MCF 10A (cell line): ENCODE data around the gene ZNF70. TPM values are rescaled to one million over a fixed set of nuclear protein-coding genes. Genes with fewer than 3 reads are reported as not detected.

Experiments used
- BruUV-seq: library from RNA; stranded (reverse); fragments of 400-500 nt; replicated peaks from 2 replicates; lab custom pipeline; 2021; lab: Mats Ljungman, UMichigan
- CTCF ChIA-PET: fragments of 300-600 bp; sonication (Branson Sonifier 250); formaldehyde crosslinking; extraction: SDS; loops from one replicate; lab custom pipeline; 2021; ENCODE audit warnings: antibody characterized with exemption, inconsistent platforms; lab: Yijun Ruan, JAX
- POLR2A ChIA-PET: fragments of 300-600, 350-650 bp; sonication (Branson Sonifier 250); formaldehyde crosslinking; extraction: SDS; loops from one replicate; lab custom pipeline; 2020; ENCODE audit warnings: antibody characterized with exemption, inconsistent platforms; lab: Yijun Ruan, JAX
- DNase-seq: peaks from one replicate; pipeline ENCODE4 v3.0.0-alpha.2; 2018; ENCODE audit not compliant: unreplicated experiment
- H3K27ac Mint-ChIP-seq: one replicate; pipeline ENCODE4 v1.8.0; 2022; ENCODE audit warnings: mild to moderate bottlenecking, low read depth, mixed read lengths; ENCODE audit not compliant: unreplicated experiment
- H3K27me3 Mint-ChIP-seq: one replicate; pipeline ENCODE4 v1.8.0; 2022; ENCODE audit warnings: mixed read lengths; ENCODE audit not compliant: insufficient read depth, unreplicated experiment
- H3K36me3 Mint-ChIP-seq: one replicate; pipeline ENCODE4 v1.8.0; 2022; ENCODE audit warnings: mild to moderate bottlenecking, moderate library complexity, mixed read lengths; ENCODE audit not compliant: insufficient read depth, unreplicated experiment
- H3K4me1 Mint-ChIP-seq: one replicate; pipeline ENCODE4 v1.8.0; 2022; ENCODE audit warnings: mixed read lengths; ENCODE audit not compliant: insufficient read depth, unreplicated experiment
- H3K4me3 Mint-ChIP-seq: one replicate; pipeline ENCODE4 v1.8.0; 2022; ENCODE audit warnings: mild to moderate bottlenecking, moderate library complexity, mixed read lengths; ENCODE audit not compliant: unreplicated experiment
- H3K9me3 Mint-ChIP-seq: one replicate; pipeline ENCODE4 v1.8.0; 2022; ENCODE audit warnings: mixed read lengths; ENCODE audit not compliant: unreplicated experiment
- intact Hi-C: fragments of 100-400 bp; cut with micrococcal nuclease; formaldehyde crosslinking; loops from 2 replicates; pipeline ENCODE4 v1.14.1; 2022
- total RNA-seq: library from RNA; stranded (reverse); gene quantifications from 2 replicates; pipeline ENCODE4 v1.2.3, GENCODE V29; 2022
- TF ChIP-seq, protein P1 (sequence below): fragments of 200-600 bp; IDR thresholded peaks from one replicate; pipeline ENCODE4 v1.8.0; 2022; ENCODE audit warnings: antibody characterized with exemption, mild to moderate bottlenecking; ENCODE audit not compliant: unreplicated experiment

Gene ZNF70
- total RNA-seq, 1 experiment from 2014 or later, result 3.3 TPM

DNA sequence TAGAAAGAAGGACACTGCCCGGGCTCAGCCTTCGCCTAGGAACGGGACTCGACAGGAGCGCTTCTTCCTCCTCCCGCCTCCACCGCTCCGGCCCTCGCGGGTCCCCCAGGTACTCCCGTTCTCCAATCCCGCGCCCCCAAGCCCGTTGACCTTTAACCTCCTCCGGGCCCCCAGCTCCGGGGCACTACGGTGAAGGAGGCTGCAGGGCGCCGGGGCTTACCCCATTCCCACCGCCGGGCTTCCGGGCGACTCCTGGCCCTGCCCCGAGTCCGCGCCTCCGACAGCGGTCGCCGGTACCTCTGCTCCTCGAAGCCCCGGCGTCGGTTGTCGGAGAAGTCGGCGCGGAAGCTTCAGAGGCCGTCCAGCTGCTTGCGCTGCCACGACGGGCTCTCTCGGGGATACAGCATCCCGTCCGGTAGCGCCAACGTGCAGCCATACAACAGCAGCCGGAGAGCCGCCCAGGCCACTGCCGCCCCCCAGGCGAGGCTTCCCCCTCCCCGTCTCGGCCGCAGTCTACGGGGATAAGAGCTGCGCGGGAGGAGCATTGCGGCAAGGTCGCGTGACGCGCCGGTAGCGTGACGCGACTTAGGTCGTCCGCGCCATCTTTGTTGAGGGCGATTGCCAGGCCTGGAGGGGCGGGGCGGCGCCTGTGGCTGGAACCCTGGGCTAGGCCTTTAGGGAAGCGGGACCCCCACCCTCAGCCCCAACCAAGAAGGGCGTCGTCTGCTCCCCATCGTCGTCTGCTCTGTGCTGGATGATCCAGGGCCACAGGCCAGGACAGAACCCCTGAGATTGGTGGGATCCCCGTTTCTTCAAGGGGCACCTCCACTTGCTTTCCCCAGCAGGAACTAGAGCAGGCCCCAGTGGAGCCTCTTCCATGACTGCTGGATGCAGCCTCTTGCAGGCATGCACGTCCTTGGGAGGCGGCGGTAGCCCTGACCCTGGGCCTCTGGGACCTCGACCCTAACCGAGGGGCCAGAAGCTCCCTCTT lies 33.8 kb downstream of the ZNF70 start:
- Mint-ChIP-seq H3K27ac (no peak overlapping the region), H3K36me3 (peaks cover 5% of the 10 kb centered on the region), H3K4me3 (peak overlapping the region; percentile 74), H3K9me3 (no peaks in the 10 kb centered on the region), H3K27me3 (no peaks in the 10 kb centered on the region), H3K4me1 (no peaks in the 10 kb centered on the region)
- ChIA-PET CTCF (interaction anchor here (0.8 to 1.1 kb wide), 2 partner anchors 133 to 141 kb away, joined by 3 to 4 read pairs; no protein-coding TSS in a partner anchor), POLR2A (interaction anchor here (0.6 to 1.2 kb wide), 4 partner anchors 33 to 432 kb away, joined by 3 to 6 read pairs (median 4); partner anchors contain the start of gene ZNF70)
- TSS peak; percentile 42 for BruUV-seq
- TF ChIP-seq, protein P1, sequence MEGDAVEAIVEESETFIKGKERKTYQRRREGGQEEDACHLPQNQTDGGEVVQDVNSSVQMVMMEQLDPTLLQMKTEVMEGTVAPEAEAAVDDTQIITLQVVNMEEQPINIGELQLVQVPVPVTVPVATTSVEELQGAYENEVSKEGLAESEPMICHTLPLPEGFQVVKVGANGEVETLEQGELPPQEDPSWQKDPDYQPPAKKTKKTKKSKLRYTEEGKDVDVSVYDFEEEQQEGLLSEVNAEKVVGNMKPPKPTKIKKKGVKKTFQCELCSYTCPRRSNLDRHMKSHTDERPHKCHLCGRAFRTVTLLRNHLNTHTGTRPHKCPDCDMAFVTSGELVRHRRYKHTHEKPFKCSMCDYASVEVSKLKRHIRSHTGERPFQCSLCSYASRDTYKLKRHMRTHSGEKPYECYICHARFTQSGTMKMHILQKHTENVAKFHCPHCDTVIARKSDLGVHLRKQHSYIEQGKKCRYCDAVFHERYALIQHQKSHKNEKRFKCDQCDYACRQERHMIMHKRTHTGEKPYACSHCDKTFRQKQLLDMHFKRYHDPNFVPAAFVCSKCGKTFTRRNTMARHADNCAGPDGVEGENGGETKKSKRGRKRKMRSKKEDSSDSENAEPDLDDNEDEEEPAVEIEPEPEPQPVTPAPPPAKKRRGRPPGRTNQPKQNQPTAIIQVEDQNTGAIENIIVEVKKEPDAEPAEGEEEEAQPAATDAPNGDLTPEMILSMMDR, result no peak
- intact Hi-C loops, result no loop called here
- peak; percentile 82 for DNase-seq

DNA sequence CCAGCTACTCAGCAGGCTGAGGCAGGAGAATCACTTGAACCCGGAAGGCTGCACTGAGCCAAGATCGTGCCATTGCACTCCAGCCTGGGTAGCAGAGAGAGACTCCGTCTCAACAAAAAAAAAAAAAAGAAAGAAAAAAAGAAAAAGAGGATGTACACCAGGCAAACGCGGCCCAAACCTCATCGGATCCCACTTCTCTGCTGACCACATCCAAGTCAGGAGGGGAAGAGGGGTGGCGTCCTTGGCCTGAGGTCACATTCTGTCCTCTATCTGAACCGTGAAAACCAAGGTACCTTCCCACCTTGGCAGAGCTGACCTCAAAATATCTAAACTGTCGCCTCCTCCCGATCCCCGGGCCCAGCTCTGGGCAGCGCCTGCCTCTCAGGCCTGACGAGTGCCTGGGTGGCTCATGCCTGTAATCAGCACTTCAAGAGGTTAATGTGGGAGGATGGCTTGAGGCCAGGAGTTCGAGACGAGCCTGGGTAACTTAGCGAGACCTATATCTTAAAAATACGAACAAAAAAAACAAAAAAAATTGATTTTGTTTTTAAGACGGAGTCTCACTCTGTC lies 35.0 kb downstream of the ZNF70 start:
- Mint-ChIP-seq H3K9me3 (no peaks in the 10 kb centered on the region), H3K36me3 (peaks cover 9% of the 10 kb centered on the region), H3K27ac (no peak overlapping the region), H3K4me1 (no peaks in the 10 kb centered on the region), H3K27me3 (no peaks in the 10 kb centered on the region), H3K4me3 (peak overlapping the region; percentile 56)
- TF ChIP-seq, protein P1, result no peak
- no TSS peak for BruUV-seq
- ChIA-PET POLR2A (interaction anchor here (0.7 to 0.9 kb wide), 2 partner anchors 12 to 431 kb away, joined by 4 read pairs; no protein-coding TSS in a partner anchor), CTCF (interaction anchor here (0.8 kb wide), 1 partner anchor 143 kb away, joined by 4 read pairs; no protein-coding TSS in a partner anchor)
- no peak for DNase-seq
- intact Hi-C loops, result no loop called here

DNA sequence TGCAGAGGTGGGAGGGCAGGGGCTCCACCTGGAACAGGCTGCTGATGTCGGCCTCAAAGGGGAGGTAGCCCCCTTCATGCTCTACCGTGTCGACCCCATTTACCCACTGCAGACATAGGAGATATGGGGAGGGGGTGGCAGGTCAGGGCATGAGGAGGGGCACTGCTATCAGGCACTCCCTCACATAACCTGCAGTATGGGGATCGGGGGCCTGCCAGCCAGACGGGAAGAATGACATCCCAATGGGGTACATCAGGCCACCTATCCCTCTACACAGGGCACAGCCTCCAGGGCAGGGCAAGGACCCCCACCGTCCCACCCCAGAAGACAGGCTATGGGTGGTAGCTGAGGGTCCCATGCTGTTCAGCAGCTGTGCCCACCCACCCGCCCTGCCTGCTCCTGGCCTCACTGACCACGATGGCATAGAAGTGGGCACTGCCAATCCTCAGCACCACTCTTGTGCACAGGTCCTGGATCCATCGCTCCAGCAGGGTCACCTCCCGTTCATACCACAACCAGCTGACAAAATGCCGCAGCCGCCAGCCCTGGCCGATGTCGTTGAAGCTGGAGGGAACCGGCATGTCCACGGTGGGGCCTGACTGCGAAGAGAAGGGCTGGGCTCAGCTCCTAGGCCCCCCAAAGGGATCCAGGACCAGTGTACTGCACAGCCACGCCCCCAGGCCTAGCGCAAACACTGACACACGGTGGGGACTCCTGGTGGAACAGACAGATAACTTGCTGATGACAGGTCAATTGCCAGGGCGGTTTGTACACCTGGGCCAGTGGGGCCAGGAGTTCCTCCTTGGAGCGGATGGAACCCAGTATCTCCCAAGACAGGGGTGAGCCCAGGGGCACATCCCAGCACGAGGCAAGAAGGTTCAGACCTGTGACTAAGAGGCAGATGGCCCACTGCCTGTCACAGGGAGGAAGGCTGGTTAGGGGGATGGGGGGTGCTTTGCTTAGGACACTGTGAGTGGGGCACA lies 36.0 kb downstream of the ZNF70 start:
- Mint-ChIP-seq H3K4me1 (no peaks in the 10 kb centered on the region), H3K27me3 (no peaks in the 10 kb centered on the region), H3K27ac (no peak overlapping the region), H3K36me3 (peaks cover 20% of the 10 kb centered on the region), H3K9me3 (no peaks in the 10 kb centered on the region), H3K4me3 (peak overlapping the region; percentile 56)
- CTCF ChIA-PET, result no interaction called here
- TF ChIP-seq, protein P1, result no peak
- intact Hi-C loops, result no loop called here
- POLR2A ChIA-PET, result no interaction called here
- no TSS peak for BruUV-seq
- no peak for DNase-seq
